ENCODE data around the gene RNF181. TPM values are rescaled to one million over a fixed set of nuclear protein-coding genes. Genes with fewer than 3 reads are reported as not detected.
A peak's percentile ranks its signal among the peaks of the same experiment; 100 is the strongest.

The RNF181 gene
- total RNA-seq, 6 experiments from 2014 or later = 54.5 to 123 (median 66.6) TPM

DNA sequence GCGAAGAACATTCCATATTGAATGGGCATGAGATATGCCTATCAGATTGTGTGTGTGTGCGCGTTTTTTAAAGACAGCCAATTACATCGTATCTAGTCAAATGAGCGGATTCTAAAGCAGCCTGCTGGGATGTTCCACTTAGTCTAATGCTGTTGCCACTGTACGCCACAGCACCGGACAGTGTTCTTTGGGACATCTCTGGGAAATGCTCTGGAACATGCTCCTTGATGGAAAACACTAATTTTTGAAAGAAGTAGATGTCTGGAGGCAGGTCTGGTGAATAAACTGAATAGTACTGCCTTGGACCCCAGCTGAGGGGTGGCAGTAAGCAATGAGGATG lies 10.5 kb downstream of the RNF181 start:
- Histone ChIP-seq H3K4me1 (peaks cover 0 to 46% (median 13%) of the 10 kb centered on the region in 4 donors), H3K27me3 (no peaks in the 10 kb centered on the region), H3K27ac (no peak overlapping the region)

DNA sequence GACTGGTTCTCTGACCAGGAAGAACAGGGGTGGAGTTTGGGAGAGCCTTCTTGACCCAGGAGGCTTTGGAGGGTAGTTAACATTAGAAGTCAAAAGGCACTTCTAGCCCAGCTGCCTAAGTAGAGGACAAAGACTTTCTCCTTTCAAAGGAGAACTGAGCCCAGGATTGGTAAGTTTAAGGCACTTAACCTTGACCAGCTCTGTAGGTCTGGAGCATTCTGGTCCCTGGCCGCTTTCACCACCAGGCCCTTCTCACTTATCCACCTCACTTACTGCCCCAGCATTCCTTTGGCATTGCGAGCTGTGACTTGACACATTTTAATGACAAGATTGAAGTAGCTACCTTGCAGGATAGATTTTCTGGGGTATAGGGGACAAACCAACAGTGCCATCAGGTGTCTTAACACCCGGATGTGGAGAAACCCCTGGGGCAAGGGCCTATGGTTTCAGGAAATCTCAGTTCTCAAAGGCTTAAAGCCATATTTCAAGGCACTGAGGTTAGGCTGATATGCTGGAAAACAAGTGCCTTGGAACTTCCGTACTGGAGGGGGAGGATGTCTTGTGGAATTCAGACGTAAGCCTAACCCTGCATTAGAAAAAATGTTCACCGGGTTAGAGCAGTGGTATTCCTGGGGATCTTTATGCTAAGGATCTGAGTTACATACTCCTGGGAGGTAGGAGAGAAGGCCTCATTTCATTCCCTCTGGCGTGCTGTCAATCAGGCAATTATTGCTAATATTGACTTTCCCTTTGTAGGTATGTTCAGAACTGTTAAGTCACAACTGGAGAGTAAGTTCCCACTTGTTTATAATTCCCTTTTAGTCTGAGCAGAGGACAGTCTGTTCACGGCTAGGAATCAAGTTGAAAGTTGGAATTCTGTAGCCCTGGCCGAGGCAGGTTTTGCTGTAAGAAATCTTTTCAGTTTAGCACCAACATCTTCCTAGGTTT lies 12.0 kb downstream of the RNF181 start:
- no peak overlapping the region for H3K4me3 ChIP-seq
- ATAC-seq = no peak
- WGBS (ENCODE audit: insufficient coverage, low coverage, low lambda C conversion rate, missing lambda C conversion rate) = 56% methylated on average over 8 of the region's 9 CpGs
- no peak for DNase-seq
- intact Hi-C loops (cut with DNase I) = no loop called here
- H3K27me3 ChIP-seq = no peaks in the 10 kb centered on the region
- H3K4me1 ChIP-seq = peaks cover 0 to 45% (median 11%) of the 10 kb centered on the region in 4 donors
- H3K9me3 ChIP-seq = no peaks in the 10 kb centered on the region
- H3K27ac ChIP-seq = peak overlapping the region in 1 of 3 donors; percentile 1
- H3K36me3 ChIP-seq = peaks cover 0 to 12% (median 2%) of the 10 kb centered on the region in 4 donors
- no peak for TF ChIP-seq POLR2A (IDR thresholded peaks at IDR 0.05)

More for the DNA sequence above, 10.5 kb downstream of the RNF181 start:
- 91% methylated on average over 7 of the region's 7 CpGs for WGBS (ENCODE audit: insufficient coverage, low coverage, low lambda C conversion rate, missing lambda C conversion rate)
- Histone ChIP-seq H3K4me3 (no peak overlapping the region), H3K36me3 (peaks cover 0 to 12% (median 2%) of the 10 kb centered on the region in 4 donors), H3K9me3 (no peaks in the 10 kb centered on the region)
- intact Hi-C loops (cut with DNase I) = no loop called here
- TF ChIP-seq, protein P1, sequence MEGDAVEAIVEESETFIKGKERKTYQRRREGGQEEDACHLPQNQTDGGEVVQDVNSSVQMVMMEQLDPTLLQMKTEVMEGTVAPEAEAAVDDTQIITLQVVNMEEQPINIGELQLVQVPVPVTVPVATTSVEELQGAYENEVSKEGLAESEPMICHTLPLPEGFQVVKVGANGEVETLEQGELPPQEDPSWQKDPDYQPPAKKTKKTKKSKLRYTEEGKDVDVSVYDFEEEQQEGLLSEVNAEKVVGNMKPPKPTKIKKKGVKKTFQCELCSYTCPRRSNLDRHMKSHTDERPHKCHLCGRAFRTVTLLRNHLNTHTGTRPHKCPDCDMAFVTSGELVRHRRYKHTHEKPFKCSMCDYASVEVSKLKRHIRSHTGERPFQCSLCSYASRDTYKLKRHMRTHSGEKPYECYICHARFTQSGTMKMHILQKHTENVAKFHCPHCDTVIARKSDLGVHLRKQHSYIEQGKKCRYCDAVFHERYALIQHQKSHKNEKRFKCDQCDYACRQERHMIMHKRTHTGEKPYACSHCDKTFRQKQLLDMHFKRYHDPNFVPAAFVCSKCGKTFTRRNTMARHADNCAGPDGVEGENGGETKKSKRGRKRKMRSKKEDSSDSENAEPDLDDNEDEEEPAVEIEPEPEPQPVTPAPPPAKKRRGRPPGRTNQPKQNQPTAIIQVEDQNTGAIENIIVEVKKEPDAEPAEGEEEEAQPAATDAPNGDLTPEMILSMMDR (IDR thresholded peaks at IDR 0.05) = no peak
- TF ChIP-seq POLR2A (IDR thresholded peaks at IDR 0.05) = no peak
- DNase-seq (no peak), ATAC-seq (no peak)

DNA sequence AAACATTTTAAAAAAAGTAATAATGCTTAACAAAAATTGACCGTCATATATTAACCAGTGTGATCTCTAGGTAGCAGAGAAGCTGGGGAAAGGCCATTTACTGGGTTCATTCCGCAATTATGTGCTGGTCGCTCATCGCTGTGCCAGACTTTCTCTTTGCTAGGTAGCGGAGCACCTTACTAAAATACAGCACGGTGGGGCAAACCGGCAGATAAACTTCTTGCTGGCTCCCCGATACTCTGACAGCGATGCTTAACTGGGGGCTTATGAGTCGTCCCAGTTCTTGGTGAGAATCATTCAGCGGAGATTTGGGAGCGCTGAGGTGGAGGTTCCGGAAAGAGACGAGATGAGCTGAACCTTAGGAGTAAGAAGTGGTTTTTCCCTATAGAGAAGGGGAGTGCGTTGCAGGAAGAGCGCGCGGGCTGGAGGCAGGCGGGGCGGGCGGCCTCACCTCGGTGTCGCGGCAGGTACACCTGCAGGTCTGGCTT lies 15.7 kb downstream of the RNF181 start:
- Histone ChIP-seq H3K27me3 (no peaks in the 10 kb centered on the region), H3K4me1 (peaks cover 0 to 27% (median 0%) of the 10 kb centered on the region in 4 donors), H3K4me3 (peak overlapping the region; percentile 88 to 99 (median 93)), H3K27ac (peak overlapping the region; percentile 16 to 70 (median 56)), H3K9me3 (no peaks in the 10 kb centered on the region), H3K36me3 (peaks cover 0 to 12% (median 2%) of the 10 kb centered on the region in 4 donors)
- TF ChIP-seq, protein P1 (IDR thresholded peaks at IDR 0.05) = no peak
- no peak for TF ChIP-seq POLR2A (IDR thresholded peaks at IDR 0.05)
- ATAC-seq (peak in 1 of 4 donors; percentile 10), DNase-seq (no peak)
- 5% methylated on average over 22 of the region's 24 CpGs for WGBS (ENCODE audit: insufficient coverage, low coverage, low lambda C conversion rate, missing lambda C conversion rate)
- intact Hi-C loops (cut with DNase I) = no loop called here

DNA sequence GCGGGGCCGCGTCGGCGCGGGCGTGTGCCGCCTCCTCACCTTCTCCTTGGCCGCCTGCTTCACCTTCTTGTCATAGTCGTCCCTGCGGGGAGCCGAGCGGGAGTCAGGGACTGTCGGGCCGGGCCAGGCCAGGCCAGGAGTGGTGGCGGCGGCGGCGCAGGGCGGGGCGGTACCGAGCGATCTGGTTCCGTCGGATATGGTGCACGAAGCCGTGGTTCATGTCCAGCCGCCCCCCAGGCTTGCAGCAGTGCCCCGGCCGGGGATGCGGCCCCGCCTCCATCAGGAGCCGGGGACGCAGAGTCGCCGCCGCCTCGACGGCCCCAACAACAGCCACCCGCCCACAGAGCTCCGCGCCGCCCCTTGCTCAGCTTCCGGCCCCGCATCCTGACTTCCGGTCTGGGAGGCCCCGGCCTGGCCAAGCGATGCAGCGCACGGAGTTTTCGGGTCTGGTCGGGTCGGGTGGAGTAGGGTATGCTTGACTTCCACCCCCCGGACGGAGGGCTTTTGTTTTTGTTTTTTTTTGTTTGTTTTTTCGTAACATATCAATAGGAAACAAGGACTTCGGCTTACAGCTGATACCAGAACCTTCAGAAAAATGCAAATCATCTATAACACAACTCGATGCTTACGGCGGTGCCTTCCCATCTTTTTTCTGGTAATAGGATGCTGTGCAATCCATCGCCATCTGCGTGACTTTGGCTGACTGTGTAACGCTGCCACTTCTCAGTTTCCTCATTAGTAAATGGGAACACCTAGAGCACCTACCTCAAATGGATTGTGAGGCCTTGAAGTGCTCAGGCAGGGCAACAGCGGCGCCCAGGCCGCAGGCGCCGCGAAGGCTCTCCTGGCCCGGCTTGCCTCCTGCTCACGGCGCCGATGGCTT lies 16.4 kb downstream of the RNF181 start, which contains the start of gene C2orf68:
C2orf68 (minus strand) TSS at position 362 of the 883 bp plus-strand sequence; CDS start at position 280, 82 bp downstream.
- intact Hi-C loops (cut with DNase I) = no loop called here
- ATAC-seq (peak; percentile 83 to 90 (median 84)), DNase-seq (peak; percentile 94 to 95 (median 94))
- peak within 1 kb of the TSS; percentile 88 to 99 (median 93) for H3K4me3 ChIP-seq
- H3K27me3 ChIP-seq = no peaks in the 10 kb centered on the region
- peaks cover 0 to 29% (median under 1%) of the 10 kb centered on the region in 4 donors for H3K4me1 ChIP-seq
- peak within 1 kb of the TSS; percentile 16 to 70 (median 56) for H3K27ac ChIP-seq
- TF ChIP-seq, protein P1 (IDR thresholded peaks at IDR 0.05) = no peak
- TF ChIP-seq POLR2A (IDR thresholded peaks at IDR 0.05) = peak; percentile 66
- H3K36me3 ChIP-seq = peaks cover 0 to 12% (median 2%) of the 10 kb centered on the region in 4 donors
- no peaks in the 10 kb centered on the region for H3K9me3 ChIP-seq
- WGBS (ENCODE audit: insufficient coverage, low coverage, low lambda C conversion rate, missing lambda C conversion rate) = 7% methylated on average over 32 of the region's 73 CpGs

All from right lobe of liver (tissue), 6 donors.